Effector memory CD8-positive, alpha-beta T cell (primary cell): ENCODE results near the gene CRELD2.

ENCODE experiments used
- ATAC-seq: fragments of 150-1000 bp; cut with Tn5 transposase; replicated peaks from 2 replicates; pipeline ENCODE4 v1.10.0; 2021; ENCODE audit warnings: mild to moderate bottlenecking, moderate library complexity
- DNase-seq, 3 experiments: peaks; one replicate each; pipeline ENCODE4 v3.0.0; 2021
- H3K27ac Mint-ChIP-seq, 2 donors: one replicate each; pipeline ENCODE4 v1.8.0; 2022; ENCODE audit warnings: mild to moderate bottlenecking in 2 of 2, mixed read lengths in 2 of 2, moderate library complexity in 2 of 2
- H3K27me3 Mint-ChIP-seq, 2 donors: one replicate each; pipeline ENCODE4 v1.8.0; 2022; ENCODE audit warnings: mixed read lengths in 2 of 2
- H3K36me3 Mint-ChIP-seq: one replicate; pipeline ENCODE4 v1.8.0; 2022; ENCODE audit warnings: mild to moderate bottlenecking, moderate library complexity, mixed read lengths; ENCODE audit not compliant: insufficient read depth
- H3K4me1 Mint-ChIP-seq, 2 donors: one replicate each; pipeline ENCODE4 v1.8.0; 2022; ENCODE audit warnings: low read depth in 2 of 2, mixed read lengths in 2 of 2
- H3K4me3 Mint-ChIP-seq, 2 donors: one replicate each; pipeline ENCODE4 v1.8.0; 2022; ENCODE audit warnings: mild to moderate bottlenecking in 2 of 2, mixed read lengths in 2 of 2, moderate library complexity in 2 of 2
- H3K9me3 Mint-ChIP-seq, 2 donors: one replicate each; pipeline ENCODE4 v1.8.0; 2022; ENCODE audit warnings: mixed read lengths in 2 of 2

The CRELD2 gene

GRCh38 chr22:49882519-49883293 lies 35.7 kb upstream of the CRELD2 start:
- Mint-ChIP-seq H3K27me3 (no peaks in the 10 kb centered on the region), H3K9me3 (no peaks in the 10 kb centered on the region), H3K27ac (peak overlapping the region; percentile 11 to 56), H3K36me3 (peaks cover 44% of the 10 kb centered on the region), H3K4me1 (peaks cover 27 to 46% of the 10 kb centered on the region in 2 donors), H3K4me3 (peak overlapping the region in 1 of 2 donors; percentile 1)
- no peak for DNase-seq
- ATAC-seq, result no peak

- DNase-seq (no peak), ATAC-seq (no peak)
- Mint-ChIP-seq H3K4me1 (peaks cover 25 to 42% of the 10 kb centered on the region in 2 donors), H3K36me3 (peaks cover 38% of the 10 kb centered on the region), H3K4me3 (no peak overlapping the region), H3K27ac (peak overlapping the region; percentile 11 to 56), H3K27me3 (no peaks in the 10 kb centered on the region), H3K9me3 (no peaks in the 10 kb centered on the region)
These were observed 35.2 kb upstream of the CRELD2 start for GRCh38 chr22:49883294-49883640.

- DNase-seq, result no peak
- Mint-ChIP-seq H3K4me3 (no peak overlapping the region), H3K36me3 (peaks cover 38% of the 10 kb centered on the region), H3K9me3 (no peaks in the 10 kb centered on the region), H3K4me1 (peaks cover 23 to 42% of the 10 kb centered on the region in 2 donors), H3K27me3 (no peaks in the 10 kb centered on the region), H3K27ac (peak overlapping the region in 1 of 2 donors; percentile 23)
- no peak for ATAC-seq
These were observed 34.4 kb upstream of the CRELD2 start for GRCh38 chr22:49884075-49884474.

GRCh38 chr22:49884503-49885260 lies 33.8 kb upstream of the CRELD2 start:
- H3K27me3 Mint-ChIP-seq, result no peaks in the 10 kb centered on the region
- DNase-seq (no peak), ATAC-seq (no peak)
- peak overlapping the region in 1 of 2 donors; percentile 23 for H3K27ac Mint-ChIP-seq
- H3K4me3 Mint-ChIP-seq, result no peak overlapping the region
- H3K9me3 Mint-ChIP-seq, result no peaks in the 10 kb centered on the region
- peaks cover 38% of the 10 kb centered on the region for H3K36me3 Mint-ChIP-seq
- H3K4me1 Mint-ChIP-seq, result peaks cover 23 to 42% of the 10 kb centered on the region in 2 donors

- no peaks in the 10 kb centered on the region for H3K9me3 Mint-ChIP-seq
- no peaks in the 10 kb centered on the region for H3K27me3 Mint-ChIP-seq
- no peak overlapping the region for H3K4me3 Mint-ChIP-seq
- H3K4me1 Mint-ChIP-seq, result peaks cover 18 to 36% of the 10 kb centered on the region in 2 donors
- DNase-seq, result no peak
- H3K27ac Mint-ChIP-seq, result no peak overlapping the region
- ATAC-seq, result no peak
- peaks cover 38% of the 10 kb centered on the region for H3K36me3 Mint-ChIP-seq
These were observed 33.2 kb upstream of the CRELD2 start for GRCh38 chr22:49885281-49885680.

- Mint-ChIP-seq H3K4me3 (no peak overlapping the region), H3K27ac (no peak overlapping the region), H3K4me1 (peaks cover 14 to 33% of the 10 kb centered on the region in 2 donors), H3K9me3 (no peaks in the 10 kb centered on the region), H3K27me3 (no peaks in the 10 kb centered on the region), H3K36me3 (peaks cover 41% of the 10 kb centered on the region)
- ATAC-seq, result no peak
- no peak for DNase-seq
These were observed 32.6 kb upstream of the CRELD2 start for GRCh38 chr22:49885881-49886280.

GRCh38 chr22:49886346-49887063 lies 31.9 kb upstream of the CRELD2 start:
- H3K27ac Mint-ChIP-seq, result no peak overlapping the region
- ATAC-seq (no peak), DNase-seq (no peak)
- H3K4me1 Mint-ChIP-seq, result peaks cover 12 to 35% of the 10 kb centered on the region in 2 donors
- H3K36me3 Mint-ChIP-seq, result peaks cover 45% of the 10 kb centered on the region
- no peak overlapping the region for H3K4me3 Mint-ChIP-seq
- H3K27me3 Mint-ChIP-seq, result no peaks in the 10 kb centered on the region
- H3K9me3 Mint-ChIP-seq, result peaks cover 0 to 2% of the 10 kb centered on the region in 2 donors

- no peak overlapping the region for H3K4me3 Mint-ChIP-seq
- H3K9me3 Mint-ChIP-seq, result peaks cover 0 to 2% of the 10 kb centered on the region in 2 donors
- no peaks in the 10 kb centered on the region for H3K27me3 Mint-ChIP-seq
- ATAC-seq, result no peak
- no peak overlapping the region for H3K27ac Mint-ChIP-seq
- DNase-seq, result no peak
- peaks cover 9 to 32% of the 10 kb centered on the region in 2 donors for H3K4me1 Mint-ChIP-seq
- peaks cover 45% of the 10 kb centered on the region for H3K36me3 Mint-ChIP-seq
These were observed 31.4 kb upstream of the CRELD2 start for GRCh38 chr22:49887064-49887451.

GRCh38 chr22:49887702-49888101 lies 30.7 kb upstream of the CRELD2 start:
- no peak for ATAC-seq
- DNase-seq, result no peak
- H3K27ac Mint-ChIP-seq, result no peak overlapping the region
- no peak overlapping the region for H3K4me3 Mint-ChIP-seq
- H3K9me3 Mint-ChIP-seq, result peaks cover 0 to 2% of the 10 kb centered on the region in 2 donors
- H3K4me1 Mint-ChIP-seq, result peaks cover 6 to 27% of the 10 kb centered on the region in 2 donors
- no peaks in the 10 kb centered on the region for H3K27me3 Mint-ChIP-seq
- H3K36me3 Mint-ChIP-seq, result peaks cover 45% of the 10 kb centered on the region

- ATAC-seq, result no peak
- no peak overlapping the region for H3K27ac Mint-ChIP-seq
- H3K4me3 Mint-ChIP-seq, result no peak overlapping the region
- H3K4me1 Mint-ChIP-seq, result peaks cover 2 to 18% of the 10 kb centered on the region in 2 donors
- DNase-seq, result no peak
- peaks cover 38% of the 10 kb centered on the region for H3K36me3 Mint-ChIP-seq
- H3K27me3 Mint-ChIP-seq, result no peaks in the 10 kb centered on the region
- peaks cover 0 to 2% of the 10 kb centered on the region in 2 donors for H3K9me3 Mint-ChIP-seq
These were observed 29.4 kb upstream of the CRELD2 start for GRCh38 chr22:49889071-49889470.

- DNase-seq (no peak), ATAC-seq (no peak)
- H3K27me3 Mint-ChIP-seq, result no peaks in the 10 kb centered on the region
- H3K36me3 Mint-ChIP-seq, result peaks cover 21% of the 10 kb centered on the region
- H3K4me1 Mint-ChIP-seq, result peaks cover 10 to 21% of the 10 kb centered on the region in 2 donors
- no peak overlapping the region for H3K27ac Mint-ChIP-seq
- H3K4me3 Mint-ChIP-seq, result no peak overlapping the region
- peaks cover 0 to 4% of the 10 kb centered on the region in 2 donors for H3K9me3 Mint-ChIP-seq
These were observed 26.1 kb upstream of the CRELD2 start for GRCh38 chr22:49892226-49892899.

GRCh38 chr22:49893025-49893424 lies 25.4 kb upstream of the CRELD2 start:
- DNase-seq, result no peak
- H3K9me3 Mint-ChIP-seq, result peaks cover 0 to 4% of the 10 kb centered on the region in 2 donors
- H3K4me3 Mint-ChIP-seq, result no peak overlapping the region
- ATAC-seq, result no peak
- no peak overlapping the region for H3K27ac Mint-ChIP-seq
- H3K4me1 Mint-ChIP-seq, result peaks cover 10 to 21% of the 10 kb centered on the region in 2 donors
- H3K27me3 Mint-ChIP-seq, result no peaks in the 10 kb centered on the region
- H3K36me3 Mint-ChIP-seq, result peaks cover 23% of the 10 kb centered on the region
